ENCODE measurements around the gene PTK6. TPM values are rescaled to one million over a fixed set of nuclear protein-coding genes. Genes with fewer than 3 reads are reported as not detected.

Gene PTK6
- polyA plus RNA-seq, 2 of the 4 experiments (the other 2 are of a cell fraction), result 1.2 to 2.0 TPM

- TF ChIP-seq USF2 (IDR thresholded peaks at IDR 0.05), result no peak
- no peak for TF ChIP-seq HDAC2 (IDR thresholded peaks at IDR 0.05)
- no peak for TF ChIP-seq HOXA7 (CRISPR knock-in tag; IDR thresholded peaks at IDR 0.05)
- TF ChIP-seq E2F6 (IDR thresholded peaks at IDR 0.05; ENCODE audit: borderline replicate concordance, low read depth), result no peak
These were observed 32.5 kb downstream of the PTK6 start (continued) for GRCh38 chr20:63504642-63505041.

GRCh38 chr20:63503524-63503923 is 33.7 kb downstream of the PTK6 start:
- FAIRE-seq (no peak), DNase-seq (ENCODE audit: low read depth in 1 of 2, low spot score in 1 of 2) (no peak), ATAC-seq (no peak)
- H3K4me1 ChIP-seq, result peaks cover 5% of the 10 kb centered on the region; the same call in 1 of the 3 replicates
- H3K9me3 ChIP-seq, result peaks cover 17% of the 10 kb centered on the region
- H3K27ac ChIP-seq, result no peak overlapping the region
- 39% methylated on average over 7 of the region's 7 CpGs for WGBS (ENCODE audit: missing lambda C conversion rate)
- POLR2A ChIA-PET, result interaction anchor here (1.4 kb wide), 1 partner anchor 17 kb away, joined by 7 read pairs; the partner anchor contains the start of gene PPDPF
- TF ChIP-seq RNF2 (IDR thresholded peaks at IDR 0.05; ENCODE audit: borderline replicate concordance, low read depth) (no peak), EHMT2 (IDR thresholded peaks at IDR 0.05; ENCODE audit: low read depth) (no peak), KDM5A (IDR thresholded peaks at IDR 0.05) (no peak), ZSCAN20 (CRISPR knock-in tag; IDR thresholded peaks at IDR 0.05) (no peak), MAZ (IDR thresholded peaks at IDR 0.05; ENCODE audit: borderline replicate concordance, low read depth, low read length) (no peak), MAX (IDR thresholded peaks at IDR 0.05) (no peak), EHF (CRISPR knock-in tag; IDR thresholded peaks at IDR 0.05) (no peak), RARB (CRISPR knock-in tag; IDR thresholded peaks at IDR 0.05) (no peak), MYC (IDR thresholded peaks at IDR 0.05; ENCODE audit: borderline replicate concordance, low read length) (no peak), HOXB13 (CRISPR knock-in tag; IDR thresholded peaks at IDR 0.05; ENCODE audit: low read depth) (no peak), CEBPB (IDR thresholded peaks at IDR 0.05) (no peak), ZNF302 (CRISPR knock-in tag; IDR thresholded peaks at IDR 0.05) (no peak)
- no peak overlapping the region for H3K4me3 ChIP-seq
- H3K4me2 ChIP-seq, result no peak overlapping the region
- CTCF ChIA-PET, result interaction anchor here (1.0 kb wide), 1 partner anchor 10 kb away, joined by 3 read pairs; no protein-coding TSS in a partner anchor

- ATAC-seq (no peak), FAIRE-seq (no peak), DNase-seq (ENCODE audit: low read depth in 1 of 2, low spot score in 1 of 2) (no peak)
- Histone ChIP-seq H3K27ac (no peak overlapping the region), H3K9me3 (peaks cover 17% of the 10 kb centered on the region), H3K4me3 (no peak overlapping the region), H3K4me2 (no peak overlapping the region), H3K4me1 (peaks cover 11% of the 10 kb centered on the region)
- 92% methylated on average over 7 of the region's 15 CpGs for WGBS (ENCODE audit: missing lambda C conversion rate)
- ChIA-PET POLR2A (interaction anchor here (1.4 kb wide), 1 partner anchor 18 kb away, joined by 7 read pairs; the partner anchor contains the start of gene PPDPF), CTCF (interaction anchor here (1.0 to 1.3 kb wide), 2 partner anchors 9 to 17 kb away, joined by 3 to 5 read pairs; partner anchors contain the start of gene PPDPF)
- TF ChIP-seq SMC3 (IDR thresholded peaks at IDR 0.05) (no peak), BCL3 (IDR thresholded peaks at IDR 0.05) (no peak), NFE2L2 (conservative IDR thresholded peaks at IDR 0.05; ENCODE audit: low read length) (no peak)
These were observed 34.5 kb downstream of the PTK6 start for GRCh38 chr20:63502671-63503172.

Measured in A549 (cell line).